GM12873 (cell line): Measurements from ENCODE around the gene TNS1.

Source experiments
- TF ChIP-seq, protein P1 (sequence below): IDR thresholded peaks from 2 replicates; pipeline ENCODE4 v1.5.1; 2012; ENCODE audit warnings: low read depth, mild to moderate bottlenecking, moderate library complexity, low read length, control low read depth; ENCODE audit not compliant: insufficient read depth; ENCODE audit errors: missing control alignments

The TNS1 gene

DNA sequence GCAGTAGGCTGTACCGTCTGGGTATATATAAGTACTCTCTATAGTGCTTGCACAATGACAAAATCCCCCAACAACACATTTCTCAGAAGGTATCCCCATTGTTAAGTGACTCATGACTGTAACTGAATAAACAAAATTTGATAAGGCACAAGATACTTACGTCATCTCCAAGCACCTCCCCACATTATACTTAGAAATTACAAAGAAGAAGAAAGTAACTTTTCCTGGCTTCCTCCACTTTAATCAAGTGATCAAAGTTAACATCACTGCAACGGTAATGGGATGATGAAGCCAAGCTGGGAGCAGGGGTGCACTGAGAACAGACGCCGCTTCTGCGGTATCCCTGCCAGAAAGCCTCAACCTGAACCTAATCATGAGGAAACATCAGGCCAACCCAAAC is 9.7 kb downstream of the TNS1 start:
- TF ChIP-seq, protein P1, sequence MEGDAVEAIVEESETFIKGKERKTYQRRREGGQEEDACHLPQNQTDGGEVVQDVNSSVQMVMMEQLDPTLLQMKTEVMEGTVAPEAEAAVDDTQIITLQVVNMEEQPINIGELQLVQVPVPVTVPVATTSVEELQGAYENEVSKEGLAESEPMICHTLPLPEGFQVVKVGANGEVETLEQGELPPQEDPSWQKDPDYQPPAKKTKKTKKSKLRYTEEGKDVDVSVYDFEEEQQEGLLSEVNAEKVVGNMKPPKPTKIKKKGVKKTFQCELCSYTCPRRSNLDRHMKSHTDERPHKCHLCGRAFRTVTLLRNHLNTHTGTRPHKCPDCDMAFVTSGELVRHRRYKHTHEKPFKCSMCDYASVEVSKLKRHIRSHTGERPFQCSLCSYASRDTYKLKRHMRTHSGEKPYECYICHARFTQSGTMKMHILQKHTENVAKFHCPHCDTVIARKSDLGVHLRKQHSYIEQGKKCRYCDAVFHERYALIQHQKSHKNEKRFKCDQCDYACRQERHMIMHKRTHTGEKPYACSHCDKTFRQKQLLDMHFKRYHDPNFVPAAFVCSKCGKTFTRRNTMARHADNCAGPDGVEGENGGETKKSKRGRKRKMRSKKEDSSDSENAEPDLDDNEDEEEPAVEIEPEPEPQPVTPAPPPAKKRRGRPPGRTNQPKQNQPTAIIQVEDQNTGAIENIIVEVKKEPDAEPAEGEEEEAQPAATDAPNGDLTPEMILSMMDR, result no peak

DNA sequence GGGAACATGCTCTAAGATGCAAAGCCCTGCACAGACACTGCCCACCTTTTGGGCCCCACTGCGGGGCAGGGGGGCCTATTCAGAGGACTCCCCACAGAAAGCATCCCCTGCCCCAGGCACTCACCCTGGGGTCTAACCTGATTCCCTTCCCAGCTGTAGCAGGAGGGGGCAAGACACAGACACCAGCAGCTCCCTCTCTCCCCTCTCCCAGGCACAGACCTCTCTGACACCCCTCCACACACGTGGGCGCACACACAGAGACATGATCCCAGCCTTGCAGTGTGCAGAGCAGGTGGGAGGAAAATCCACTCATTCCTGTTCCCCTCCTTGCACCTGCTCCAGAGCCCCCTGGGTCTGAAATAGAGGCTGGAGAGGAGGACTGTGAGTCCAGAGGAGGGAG is 10.7 kb downstream of the TNS1 start:
- TF ChIP-seq, protein P1, result no peak

DNA sequence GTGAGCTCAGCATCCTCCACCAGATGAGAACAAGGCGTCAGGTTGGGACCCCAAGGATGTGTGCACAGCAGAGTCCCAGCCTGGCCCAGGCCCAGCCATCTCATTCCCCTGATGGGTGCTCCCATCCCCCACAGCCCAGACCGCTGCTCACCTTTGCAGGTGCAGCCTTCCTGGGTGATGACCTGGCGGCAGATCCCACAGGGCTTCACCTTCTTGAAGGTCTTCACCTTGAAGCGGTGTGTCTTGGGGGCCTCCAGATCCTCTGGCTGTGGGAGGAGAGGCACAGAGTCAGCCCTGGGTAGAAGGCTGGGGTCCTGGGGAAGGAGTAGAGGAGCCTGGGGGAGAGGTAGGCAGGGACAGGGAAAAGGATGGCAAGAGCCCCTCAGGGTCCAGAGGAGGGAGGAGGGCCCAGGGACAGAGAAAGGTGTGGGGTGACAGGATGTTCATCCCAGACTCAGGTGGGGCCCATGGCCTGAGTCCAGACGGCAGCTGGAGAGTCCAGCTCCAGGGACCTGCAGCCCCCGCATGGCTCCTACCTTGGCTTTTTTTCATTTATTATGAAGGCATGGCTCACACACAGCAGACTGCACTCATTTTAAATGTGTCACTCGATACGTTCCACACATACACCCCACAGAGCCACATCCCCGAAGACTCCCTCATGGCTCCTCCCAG is 11.9 kb downstream of the TNS1 start:
- TF ChIP-seq, protein P1, result no peak

DNA sequence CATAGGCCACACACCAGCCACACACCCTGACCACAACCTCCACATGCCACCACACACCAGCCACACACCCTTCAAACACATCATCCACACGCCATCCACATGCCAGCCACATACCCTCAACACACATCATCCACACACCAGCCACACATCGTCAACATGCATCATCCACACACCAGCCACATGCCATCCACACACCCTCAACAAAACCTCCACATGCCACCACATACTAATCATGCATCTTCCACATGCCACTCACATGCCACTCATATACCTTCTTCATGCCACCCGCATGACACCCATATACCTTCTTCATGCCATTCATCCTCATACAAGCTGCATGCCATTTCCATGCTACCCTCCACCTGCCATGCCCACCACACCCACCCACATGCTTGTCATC is 12.4 kb downstream of the TNS1 start:
- TF ChIP-seq, protein P1, result no peak

DNA sequence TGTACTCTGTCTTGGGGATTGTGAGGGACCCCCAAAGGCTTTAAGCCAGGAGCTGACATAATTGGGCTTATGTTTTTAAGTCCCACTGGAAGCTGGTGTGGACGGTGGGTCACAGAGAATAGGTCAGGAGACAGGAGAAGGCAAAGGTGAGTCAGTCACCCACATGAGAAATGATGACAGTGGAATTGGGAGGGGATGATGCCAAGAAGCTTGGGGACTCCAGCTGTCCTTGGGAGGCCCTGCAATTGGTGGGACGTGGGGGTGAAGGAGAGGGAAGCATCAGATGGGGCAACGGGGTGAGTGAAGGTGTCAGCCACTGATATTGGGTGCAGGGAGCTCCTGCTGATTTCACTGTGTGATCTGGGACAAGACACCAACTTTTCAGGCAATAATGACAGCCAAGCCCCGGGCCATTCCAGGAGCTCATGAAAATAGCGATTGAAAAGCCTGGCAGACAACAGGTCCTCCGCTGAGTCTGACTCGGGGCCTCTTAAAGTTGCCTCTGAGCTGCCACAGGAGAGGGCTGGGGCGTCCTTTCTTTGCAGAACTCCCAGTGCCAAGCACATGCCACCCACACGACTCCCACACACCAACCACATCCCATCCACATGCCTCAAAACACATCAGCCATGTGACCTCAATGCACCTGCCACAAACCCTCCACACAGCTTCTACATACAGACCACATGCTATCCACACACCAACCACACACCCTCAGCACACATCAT is 13.4 kb downstream of the TNS1 start:
- TF ChIP-seq, protein P1, result no peak

DNA sequence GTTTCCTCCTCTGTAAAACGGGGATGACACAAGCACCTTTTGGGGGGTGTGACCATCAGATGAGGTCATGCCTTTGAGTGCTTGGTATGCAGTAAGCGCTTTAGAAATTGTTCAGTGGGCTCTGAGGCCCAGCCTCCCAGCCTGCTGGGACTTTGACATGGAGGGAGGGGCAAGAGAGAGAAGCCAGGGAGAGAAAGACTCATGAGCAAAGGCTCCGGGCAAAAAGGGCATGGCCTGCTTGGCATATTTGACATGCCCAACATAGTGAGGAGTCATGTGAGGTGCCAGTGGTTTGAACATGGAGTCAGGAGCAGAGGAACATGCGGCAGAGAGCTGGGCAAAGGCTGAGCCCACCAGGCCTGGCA is 14.0 kb downstream of the TNS1 start:
- TF ChIP-seq, protein P1, result no peak

DNA sequence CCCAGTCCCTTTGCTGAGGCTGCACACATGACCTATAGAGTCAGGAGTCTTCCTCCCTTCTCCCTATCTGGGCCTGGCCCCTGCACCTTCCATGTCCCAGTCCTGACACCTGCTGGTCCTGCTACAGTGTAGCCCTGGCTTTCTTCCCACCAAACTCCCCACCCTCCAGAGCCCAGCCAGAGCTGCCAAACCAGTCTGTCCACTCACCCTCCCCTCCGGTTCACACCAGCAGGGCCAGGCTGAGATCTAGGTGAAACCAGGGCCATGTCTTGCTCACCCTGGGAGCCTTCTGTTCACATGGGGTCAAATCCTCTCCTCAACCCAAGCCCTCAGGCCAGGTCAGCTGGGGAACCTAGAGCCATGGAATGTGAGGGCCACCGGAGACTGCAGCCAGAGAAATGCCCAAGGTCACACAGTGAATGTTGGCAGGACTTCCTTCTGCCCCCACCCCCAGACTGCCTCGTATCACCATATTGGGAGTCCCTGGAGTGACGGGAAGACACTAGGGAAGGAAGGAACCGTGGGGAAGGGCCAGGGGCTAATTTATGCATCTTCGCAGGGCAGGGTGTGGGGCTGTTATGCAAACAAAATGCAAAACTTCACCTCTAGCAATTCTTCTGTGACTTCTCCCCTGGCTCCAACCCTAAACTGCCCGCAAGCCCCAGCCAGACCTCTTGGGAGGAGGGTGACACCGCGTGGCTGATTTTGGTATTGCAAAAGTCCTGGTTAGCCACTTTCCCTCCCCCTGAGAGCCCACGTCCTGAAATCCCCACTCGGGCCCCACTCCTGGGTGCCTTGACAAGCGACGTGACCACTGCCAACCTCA is 14.6 kb downstream of the TNS1 start:
- TF ChIP-seq, protein P1, result peak; percentile 84
